Common myeloid progenitor, CD34-positive (primary cell): ENCODE data around the gene FAM156A.
"Not testable (repeated sequence)": the region's sequence is repeated elsewhere in the genome, so short reads cannot be mapped to it uniquely, and the experiment has no call there.

Experiments
- CTCF ChIA-PET: fragments of 350-600 bp; sonication (Branson Sonifier 250); formaldehyde crosslinking; loops from one replicate; lab custom pipeline; 2021; ENCODE audit warnings: antibody characterized with exemption; lab: Charles Lee
- POLR2A ChIA-PET: fragments of 350-600 bp; sonication (Branson Sonifier 250); formaldehyde crosslinking; loops from one replicate; lab custom pipeline; 2021; ENCODE audit warnings: antibody characterized with exemption; lab: Charles Lee
- DNase-seq, 3 donors: peaks; one replicate each; pipeline versions ENCODE4 v3.0.0 to v3.0.0-alpha.2; 2013
- H3K27ac ChIP-seq, 2 experiments: 1 replicate in 1 of 2; 2 replicates in 1 of 2; pipeline ENCODE4 v1.7.0; 2013; ENCODE audit warnings: inconsistent platforms in 2 of 2, low read length in 2 of 2, mild to moderate bottlenecking in 2 of 2, low read depth in 1 of 2, moderate library complexity in 1 of 2; ENCODE audit not compliant: severe bottlenecking in 2 of 2, insufficient read depth in 1 of 2, poor library complexity in 1 of 2
- H3K27me3 ChIP-seq, 5 experiments: replicated peaks in 2 of 5; 1 replicate in 3 of 5; 2 replicates in 2 of 5; pipeline versions ENCODE4 v1.6.1 to v1.7.0; 2013; ENCODE audit warnings: low read length in 4 of 5, mild to moderate bottlenecking in 2 of 5, moderate library complexity in 2 of 5, inconsistent platforms in 1 of 5; ENCODE audit not compliant: insufficient read depth in 5 of 5, control insufficient read depth in 4 of 5
- H3K36me3 ChIP-seq, 4 experiments: 1 replicate in 2 of 4; 2 replicates in 2 of 4; pipeline versions ENCODE4 v1.6.1 to v1.7.0; 2013; ENCODE audit warnings: low read length in 3 of 4, control low read depth in 1 of 4, mild to moderate bottlenecking in 1 of 4; ENCODE audit not compliant: control insufficient read depth in 4 of 4, insufficient read depth in 4 of 4
- H3K4me1 ChIP-seq, 4 experiments: 1 replicate in 3 of 4; 2 replicates in 1 of 4; pipeline versions ENCODE4 v1.6.1 to v1.7.1; 2013; ENCODE audit warnings: low read length in 3 of 4, mild to moderate bottlenecking in 3 of 4, control low read depth in 1 of 4, inconsistent platforms in 1 of 4, moderate library complexity in 1 of 4; ENCODE audit not compliant: control insufficient read depth in 4 of 4, insufficient read depth in 4 of 4; ENCODE audit errors: control extremely low read depth in 1 of 4
- H3K4me3 ChIP-seq, 7 experiments: 1 replicate in 4 of 7; 2 replicates in 3 of 7; pipeline versions ENCODE4 v1.5.1 to v1.7.0; 2013; ENCODE audit warnings: mild to moderate bottlenecking in 7 of 7, low read length in 6 of 7, moderate library complexity in 6 of 7, inconsistent platforms in 2 of 7, low read depth in 2 of 7, control low read depth in 1 of 7; ENCODE audit not compliant: insufficient read depth in 4 of 7, control insufficient read depth in 1 of 7; ENCODE audit errors: extremely low read depth in 1 of 7
- H3K9me3 ChIP-seq, 5 experiments: 1 replicate in 4 of 5; 2 replicates in 1 of 5; pipeline versions ENCODE4 v1.6.1 to v1.7.1; 2013; ENCODE audit warnings: low read length in 4 of 5, mild to moderate bottlenecking in 2 of 5, inconsistent platforms in 1 of 5, low read depth in 1 of 5, moderate library complexity in 1 of 5; ENCODE audit not compliant: control insufficient read depth in 4 of 5, insufficient read depth in 2 of 5; ENCODE audit errors: control extremely low read depth in 1 of 5
- WGBS: methylation state at CpG from one replicate; pipeline ENCODE4 v1.1.5; 2013; ENCODE audit not compliant: insufficient coverage; 5-methylcytosine and 5-hydroxymethylcytosine counted together

Gene FAM156A

GRCh38 chrX:53000447-53001135 lies 42.3 kb upstream of the FAM156A start:
- POLR2A ChIA-PET: no interaction called here
- Histone ChIP-seq H3K4me1 (peaks cover 0 to 6% (median 3%) of the 10 kb centered on the region in 4 experiments), H3K27ac (no peak overlapping the region), H3K4me3 (peak overlapping the region in 4 of 7 experiments; percentile 8 to 60 (median 47)), H3K36me3 (no peaks in the 10 kb centered on the region), H3K27me3 (peaks cover 0 to 68% (median 7%) of the 10 kb centered on the region in 5 experiments), H3K9me3 (no peaks in the 10 kb centered on the region)
- 59% methylated on average over 27 of the region's 36 CpGs for WGBS
- CTCF ChIA-PET: interaction anchor here (1.2 kb wide), 1 partner anchor 10 kb away, joined by 4 read pairs; no protein-coding TSS in a partner anchor
- DNase-seq: peak in 2 of 3 donors; percentile 11 to 31

DNA sequence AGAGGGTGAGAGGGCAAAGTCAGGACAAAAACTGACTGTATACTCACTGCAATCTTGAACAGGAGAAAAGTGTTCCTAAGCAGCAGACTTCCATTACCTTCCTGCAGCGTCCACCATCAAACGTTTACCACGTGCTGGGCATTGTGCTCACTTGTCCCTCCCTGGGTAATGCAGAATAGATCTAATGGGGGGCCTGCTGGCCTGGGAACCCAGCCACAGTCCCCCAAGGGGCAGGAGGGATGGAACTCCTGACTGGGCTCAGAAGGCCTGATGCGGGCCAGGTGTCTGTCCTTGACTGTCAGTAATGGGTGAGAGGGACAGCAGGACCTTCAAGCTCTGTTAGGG lies 37.6 kb upstream of the FAM156A start:
- no peak for DNase-seq
- ChIA-PET CTCF (interaction anchor here (0.5 to 1.2 kb wide), 2 partner anchors 11 to 12 kb away, joined by 3 read pairs; no protein-coding TSS in a partner anchor), POLR2A (no interaction called here)
- Histone ChIP-seq H3K4me3 (peak overlapping the region in 6 of 7 experiments; percentile 77 to 94 (median 82)), H3K9me3 (no peaks in the 10 kb centered on the region), H3K27ac (peak overlapping the region; percentile 96 to 97), H3K36me3 (no peaks in the 10 kb centered on the region), H3K27me3 (peaks cover 0 to 48% (median 5%) of the 10 kb centered on the region in 5 experiments), H3K4me1 (peaks cover 0 to 20% (median 8%) of the 10 kb centered on the region in 4 experiments)
- 46% methylated on average over 4 of the region's 4 CpGs for WGBS

DNA sequence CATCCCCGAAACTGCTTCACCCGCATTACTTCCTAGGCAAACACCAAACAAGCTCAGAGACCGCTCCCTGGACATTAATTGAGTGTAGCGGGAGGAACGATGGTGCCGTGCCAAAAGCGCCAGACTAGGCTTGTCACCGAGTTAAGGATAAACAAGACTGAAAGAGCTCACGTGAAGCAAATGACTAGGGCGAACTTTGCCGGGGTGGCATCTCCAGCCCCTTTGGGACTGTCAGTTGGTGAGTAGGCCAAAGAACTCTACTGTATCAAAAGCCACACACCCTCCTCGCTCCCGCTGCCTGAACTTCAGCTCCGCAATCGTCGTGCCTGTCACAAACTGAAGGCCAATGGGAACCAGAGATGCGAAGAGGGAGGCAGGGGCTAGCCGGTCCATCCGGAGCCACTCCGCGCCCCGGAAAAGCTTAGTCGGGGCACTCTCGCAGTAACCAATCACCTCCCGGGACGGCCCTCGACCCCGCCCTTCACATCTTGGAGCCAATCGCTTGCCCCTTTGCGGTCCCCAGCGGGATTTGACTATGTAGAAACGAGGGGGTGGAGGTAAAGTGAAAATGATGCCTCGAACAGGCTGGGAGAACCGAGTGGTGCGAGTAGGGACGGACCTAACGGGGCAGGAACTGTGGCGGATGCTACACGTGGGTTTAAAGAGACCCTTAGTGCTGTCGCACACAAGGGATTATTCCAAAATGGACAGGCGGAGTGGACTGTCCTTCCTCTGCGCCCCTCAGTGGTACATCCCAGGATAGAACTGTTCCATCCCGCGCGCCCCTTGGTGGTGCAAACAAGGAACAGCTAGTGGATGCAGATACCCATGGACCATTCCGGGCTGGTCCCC lies 37.0 kb upstream of the FAM156A start:
- Histone ChIP-seq H3K27me3 (peaks cover 0 to 42% (median 4%) of the 10 kb centered on the region in 5 experiments), H3K4me3 (peak overlapping the region; percentile 54 to 94 (median 78)), H3K36me3 (no peaks in the 10 kb centered on the region), H3K4me1 (peaks cover 0 to 18% (median 8%) of the 10 kb centered on the region in 4 experiments), H3K9me3 (no peaks in the 10 kb centered on the region), H3K27ac (peak overlapping the region; percentile 96 to 97)
- WGBS: 25% methylated on average over 44 of the region's 46 CpGs
- DNase-seq: peak; percentile 93 to 97 (median 96)
- POLR2A ChIA-PET: no interaction called here
- CTCF ChIA-PET: interaction anchor here (1.2 kb wide), 2 partner anchors 10 to 75 kb away, joined by 3 read pairs; no protein-coding TSS in a partner anchor

GRCh38 chrX:52990848-52991247 lies 32.5 kb upstream of the FAM156A start:
- no peak for DNase-seq
- ChIA-PET POLR2A (no interaction called here), CTCF (interaction anchor here (1.6 to 1.9 kb wide), 2 partner anchors 10 to 11 kb away, joined by 4 read pairs; no protein-coding TSS in a partner anchor)
- H3K27me3 ChIP-seq: peaks cover 0 to 16% (median 0%) of the 10 kb centered on the region in 5 experiments
- 90% methylated on average over 4 of the region's 5 CpGs for WGBS
- H3K27ac ChIP-seq: no peak overlapping the region
- no peaks in the 10 kb centered on the region for H3K9me3 ChIP-seq
- no peak overlapping the region for H3K4me3 ChIP-seq
- H3K4me1 ChIP-seq: peaks cover 0 to 15% (median 7%) of the 10 kb centered on the region in 4 experiments
- H3K36me3 ChIP-seq: no peaks in the 10 kb centered on the region

GRCh38 chrX:52990011-52990631 lies 31.8 kb upstream of the FAM156A start:
- CTCF ChIA-PET: interaction anchor here (0.9 to 1.9 kb wide), 3 partner anchors 11 to 12 kb away, joined by 3 to 4 read pairs (median 4); no protein-coding TSS in a partner anchor
- H3K27ac ChIP-seq, H3K27me3 ChIP-seq, H3K4me3 ChIP-seq, POLR2A ChIA-PET, H3K9me3 ChIP-seq, H3K36me3 ChIP-seq: not testable (repeated sequence)
- peak; percentile 39 to 70 (median 64) for DNase-seq
- H3K4me1 ChIP-seq: peaks cover 0 to 15% (median 7%) of the 10 kb centered on the region in 4 experiments
- WGBS: 17% methylated on average over 3 of the region's 7 CpGs

- no peak overlapping the region for H3K4me3 ChIP-seq
- no peak overlapping the region for H3K27ac ChIP-seq
- ChIA-PET POLR2A (no interaction called here), CTCF (interaction anchor here (0.9 to 1.9 kb wide), 3 partner anchors 10 to 12 kb away, joined by 3 to 4 read pairs (median 4); no protein-coding TSS in a partner anchor)
- no peaks in the 10 kb centered on the region for H3K9me3 ChIP-seq
- H3K36me3 ChIP-seq: no peaks in the 10 kb centered on the region
- peaks cover 0 to 9% (median 0%) of the 10 kb centered on the region in 5 experiments for H3K27me3 ChIP-seq
- peaks cover 0 to 9% (median 4%) of the 10 kb centered on the region in 4 experiments for H3K4me1 ChIP-seq
- WGBS: 87% methylated on average over 11 of the region's 14 CpGs
- DNase-seq: peak in 1 of 3 donors; percentile 5
Observed at GRCh38 chrX:52988985-52989917, 30.9 kb upstream of the FAM156A start.
